Stimulated activated memory B cell treated with anti-CD40 and anti-IgM and Interleukin-4, amounts not matched to agents 10 μg/mL and 1 μg/mL and 100 μg/mL, for 72 hours (primary cell): Measurements from ENCODE around the gene MND1.

Experiments used
- ATAC-seq: fragments of 150-1000 bp; cut with Tn5 transposase; 2 replicates; pipeline ENCODE4 v1.10.0; 2021
- H3K27ac Mint-ChIP-seq: one replicate; pipeline ENCODE4 v1.8.0; 2022; ENCODE audit warnings: mild to moderate bottlenecking, mixed read lengths
- H3K27me3 Mint-ChIP-seq: one replicate; pipeline ENCODE4 v1.8.0; 2022; ENCODE audit warnings: mixed read lengths
- H3K36me3 Mint-ChIP-seq: one replicate; pipeline ENCODE4 v1.8.0; 2022; ENCODE audit warnings: mixed read lengths
- H3K4me1 Mint-ChIP-seq: one replicate; pipeline ENCODE4 v1.8.0; 2022; ENCODE audit warnings: mixed read lengths
- H3K4me3 Mint-ChIP-seq: one replicate; pipeline ENCODE4 v1.8.0; 2022; ENCODE audit warnings: mild to moderate bottlenecking, moderate library complexity, mixed read lengths
- H3K9me3 Mint-ChIP-seq: one replicate; pipeline ENCODE4 v1.8.0; 2022; ENCODE audit warnings: mixed read lengths

Gene MND1

DNA sequence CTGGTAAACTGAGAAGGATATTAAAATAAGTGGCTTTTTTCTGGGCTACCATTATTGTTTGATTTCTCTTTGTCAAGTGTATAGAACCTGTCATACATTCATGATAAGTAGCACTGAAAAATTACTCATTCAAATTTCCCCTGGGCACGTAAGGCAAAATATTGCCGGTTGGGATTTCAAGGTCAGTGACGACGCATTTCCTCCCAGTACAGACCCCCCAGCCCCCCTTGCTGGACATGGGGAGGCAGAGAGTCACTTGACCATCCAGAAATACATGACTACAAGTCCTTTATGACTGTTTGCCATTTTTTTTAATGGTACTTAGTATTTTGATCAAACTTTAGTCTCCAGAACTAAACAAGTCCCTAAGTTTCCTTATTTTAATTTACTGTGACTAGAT is 6.8 kb upstream of the MND1 start:
- no peaks in the 10 kb centered on the region for H3K9me3 Mint-ChIP-seq
- no peaks in the 10 kb centered on the region for H3K27me3 Mint-ChIP-seq
- no peak overlapping the region for H3K27ac Mint-ChIP-seq

DNA sequence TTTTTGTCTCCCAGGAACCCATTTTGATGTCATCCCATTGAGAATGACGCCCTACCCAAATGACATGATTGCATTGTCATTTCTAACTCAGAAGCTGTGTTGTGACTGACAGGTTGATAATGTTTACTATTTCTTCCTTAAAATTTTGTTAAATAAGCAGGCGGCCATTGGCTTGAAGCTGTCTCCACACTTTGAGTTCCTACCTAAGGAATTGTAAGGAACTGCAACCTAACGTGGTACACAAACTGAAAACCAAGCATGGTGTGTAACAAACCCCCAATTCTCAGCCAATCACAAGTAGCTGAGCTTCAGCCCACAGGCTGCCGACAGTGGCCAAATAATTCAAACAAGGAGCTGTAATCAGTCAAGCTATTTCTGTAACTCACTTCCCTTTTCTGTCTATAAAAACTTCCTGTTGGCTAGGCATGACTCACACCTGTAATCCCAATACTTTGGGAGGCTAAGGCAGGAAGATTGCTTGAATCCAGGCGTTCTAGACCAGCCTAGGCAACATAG is 2.9 kb upstream of the MND1 start:
- H3K27ac Mint-ChIP-seq = peak overlapping the region; percentile 35
- peaks cover 31% of the 10 kb centered on the region for H3K4me1 Mint-ChIP-seq
- no peaks in the 10 kb centered on the region for H3K9me3 Mint-ChIP-seq
- H3K27me3 Mint-ChIP-seq = no peaks in the 10 kb centered on the region
- no peaks in the 10 kb centered on the region for H3K36me3 Mint-ChIP-seq
- H3K4me3 Mint-ChIP-seq = no peak overlapping the region
- no peak for ATAC-seq

More for the DNA sequence above, 6.8 kb upstream of the MND1 start:
- Mint-ChIP-seq H3K36me3 (no peaks in the 10 kb centered on the region), H3K4me3 (no peak overlapping the region), H3K4me1 (peaks cover 17% of the 10 kb centered on the region)
- ATAC-seq = no peak

DNA sequence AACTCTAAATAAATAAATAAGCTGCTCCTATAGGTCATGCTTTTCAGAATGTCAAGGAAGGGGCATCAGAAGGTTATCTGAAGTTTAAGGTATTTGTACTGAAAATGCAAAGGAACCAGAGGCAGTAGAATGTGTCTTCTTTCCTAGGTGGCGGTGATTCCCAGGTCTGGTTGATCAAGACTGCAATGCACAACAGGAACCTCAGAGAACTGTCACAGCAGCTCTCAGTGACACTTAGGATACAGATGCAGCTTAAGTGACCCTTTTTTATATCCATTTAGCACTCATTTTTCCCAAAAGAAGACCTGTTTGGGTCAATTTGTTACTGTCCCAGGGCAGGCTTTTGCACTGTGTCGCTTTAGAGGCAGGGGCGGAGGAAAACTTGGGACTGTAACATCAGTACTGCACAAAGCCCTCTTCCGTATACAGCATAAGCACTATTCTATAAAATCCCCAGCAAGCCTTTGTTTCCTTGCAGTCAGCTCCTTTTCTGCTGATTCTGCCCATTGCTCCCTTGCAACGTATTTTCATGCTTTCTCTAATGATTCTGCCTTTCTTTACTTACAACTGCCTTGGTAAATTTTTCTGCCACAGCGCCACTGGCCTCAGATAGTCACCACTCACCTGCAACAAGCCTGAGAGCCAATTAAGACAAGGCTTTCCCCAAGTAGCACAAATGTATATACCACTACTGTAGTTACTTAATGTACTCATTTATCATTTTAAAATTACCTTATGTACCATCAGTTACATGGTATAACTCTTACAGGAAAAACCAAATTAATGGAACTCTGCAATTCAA is 1.5 kb upstream of the MND1 start:
- Mint-ChIP-seq H3K36me3 (no peaks in the 10 kb centered on the region), H3K27me3 (no peaks in the 10 kb centered on the region), H3K4me1 (peaks cover 42% of the 10 kb centered on the region), H3K4me3 (no peak overlapping the region), H3K9me3 (no peaks in the 10 kb centered on the region), H3K27ac (no peak overlapping the region)
- ATAC-seq = no peak

DNA sequence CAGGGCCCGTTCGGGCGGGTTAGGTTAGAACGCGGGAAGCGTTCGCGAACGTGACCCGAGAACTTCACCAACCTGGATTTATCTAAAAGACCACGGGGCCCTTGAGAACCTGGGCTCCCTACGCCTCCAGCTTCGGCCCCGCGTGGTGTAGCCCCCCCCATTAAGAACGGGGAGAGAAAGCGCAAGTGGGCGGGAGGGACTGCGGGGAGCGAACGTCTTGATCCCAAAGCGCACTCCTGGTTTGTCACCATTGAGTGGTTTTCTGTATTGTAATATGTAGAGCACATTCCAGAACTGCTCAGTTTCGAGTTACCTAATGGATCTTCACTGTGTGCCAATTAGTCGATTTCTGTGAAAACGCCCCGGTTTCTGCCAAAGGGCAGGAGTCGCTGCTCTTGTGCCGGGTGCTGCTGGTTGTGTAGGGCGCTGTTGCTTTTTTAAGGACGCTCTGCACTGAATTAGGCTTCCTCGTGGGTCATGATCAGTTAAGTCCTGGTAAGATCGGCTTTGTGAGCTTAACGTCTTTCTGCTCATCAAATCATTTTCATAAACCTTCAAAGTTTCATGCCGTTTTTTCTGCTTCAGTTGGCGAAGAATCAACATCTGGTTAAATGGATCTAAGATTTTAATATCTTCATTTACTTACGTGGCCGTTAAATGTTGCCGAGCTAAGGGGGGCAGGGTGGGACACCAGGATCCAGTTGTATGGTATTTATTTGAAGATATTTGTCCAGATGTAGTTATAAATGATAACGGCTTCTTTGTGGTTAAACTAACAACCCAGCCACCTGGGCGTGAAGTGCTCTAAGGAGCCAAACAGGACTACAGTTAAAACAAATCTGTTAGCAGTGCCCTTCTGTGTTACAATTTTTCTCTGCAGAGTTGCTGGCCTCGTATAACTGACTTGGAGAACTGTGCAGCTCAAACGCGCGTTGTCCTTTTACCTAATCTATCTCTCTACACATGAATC is 809 bp downstream of the MND1 start:
- H3K27ac Mint-ChIP-seq = peak overlapping the region; percentile 53
- no peaks in the 10 kb centered on the region for H3K36me3 Mint-ChIP-seq
- H3K4me3 Mint-ChIP-seq = peak overlapping the region; percentile 93
- ATAC-seq = peak; percentile 65
- no peaks in the 10 kb centered on the region for H3K9me3 Mint-ChIP-seq
- H3K4me1 Mint-ChIP-seq = peaks cover 46% of the 10 kb centered on the region
- H3K27me3 Mint-ChIP-seq = no peaks in the 10 kb centered on the region

DNA sequence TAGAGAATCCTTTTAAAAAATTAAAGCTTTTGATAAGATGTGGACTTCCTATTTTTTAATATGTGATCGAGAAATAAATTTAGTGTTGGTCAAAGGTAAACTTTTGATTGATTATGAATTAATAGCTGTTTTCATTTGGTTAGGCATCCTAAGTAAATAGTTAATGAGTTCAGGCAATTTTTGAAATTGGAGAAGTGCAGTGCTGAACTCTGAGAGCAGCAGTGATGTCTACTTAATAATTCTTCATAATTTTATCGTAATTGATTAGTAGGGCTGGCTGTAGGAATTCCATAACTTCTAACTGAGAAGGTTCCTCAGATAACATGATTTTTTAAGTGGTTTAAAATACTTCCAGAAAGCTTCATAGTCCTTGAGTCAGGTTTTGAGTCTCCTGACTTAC is 1.5 kb downstream of the MND1 start:
- Mint-ChIP-seq H3K27ac (no peak overlapping the region), H3K27me3 (no peaks in the 10 kb centered on the region)
- ATAC-seq = no peak

DNA sequence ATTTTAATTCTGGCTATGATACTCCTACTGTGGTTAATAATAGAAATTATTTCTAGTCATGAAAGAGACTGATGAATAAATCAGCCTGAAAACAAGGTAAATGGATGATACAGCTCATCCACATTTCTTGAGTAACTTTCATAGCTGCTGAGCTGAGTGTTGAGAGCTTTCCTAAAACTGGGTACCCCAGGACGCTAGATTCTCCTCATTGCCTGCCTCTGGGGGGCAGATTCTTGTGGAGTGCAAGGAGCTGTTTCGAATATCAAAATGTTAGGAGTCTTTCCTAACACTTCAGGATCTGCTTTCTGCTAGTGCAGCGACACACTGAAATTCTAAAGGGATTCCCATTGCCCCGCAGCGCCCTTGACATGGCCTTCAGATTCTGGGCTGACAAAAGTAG is 2.1 kb downstream of the MND1 start:
- Mint-ChIP-seq H3K27me3 (no peaks in the 10 kb centered on the region), H3K9me3 (no peaks in the 10 kb centered on the region), H3K4me1 (peaks cover 40% of the 10 kb centered on the region), H3K4me3 (no peak overlapping the region), H3K36me3 (no peaks in the 10 kb centered on the region), H3K27ac (no peak overlapping the region)
- ATAC-seq = no peak

More for the DNA sequence above, 1.5 kb downstream of the MND1 start:
- H3K4me1 Mint-ChIP-seq = peaks cover 45% of the 10 kb centered on the region
- peak overlapping the region; percentile 93 for H3K4me3 Mint-ChIP-seq
- no peaks in the 10 kb centered on the region for H3K9me3 Mint-ChIP-seq
- no peaks in the 10 kb centered on the region for H3K36me3 Mint-ChIP-seq

DNA sequence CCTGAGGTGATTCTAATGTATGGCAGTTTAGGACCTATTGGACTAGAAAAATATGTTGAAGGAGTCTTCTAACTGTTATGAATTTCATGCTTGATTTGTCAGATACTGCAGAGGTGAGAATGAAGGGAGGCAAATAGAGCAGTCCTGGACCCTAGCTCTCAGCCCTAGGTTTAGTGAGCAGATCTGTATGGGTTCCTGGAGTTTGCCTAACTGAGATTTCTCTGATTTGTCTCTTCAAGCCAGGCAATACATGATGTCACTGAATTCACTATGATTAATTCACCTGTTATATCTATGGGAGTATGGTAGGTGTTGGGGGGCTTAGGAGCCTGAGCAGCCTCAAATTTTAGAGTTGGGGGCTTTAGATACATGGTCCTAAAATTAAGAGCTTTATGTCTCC is 2.6 kb downstream of the MND1 start:
- ATAC-seq = no peak

DNA sequence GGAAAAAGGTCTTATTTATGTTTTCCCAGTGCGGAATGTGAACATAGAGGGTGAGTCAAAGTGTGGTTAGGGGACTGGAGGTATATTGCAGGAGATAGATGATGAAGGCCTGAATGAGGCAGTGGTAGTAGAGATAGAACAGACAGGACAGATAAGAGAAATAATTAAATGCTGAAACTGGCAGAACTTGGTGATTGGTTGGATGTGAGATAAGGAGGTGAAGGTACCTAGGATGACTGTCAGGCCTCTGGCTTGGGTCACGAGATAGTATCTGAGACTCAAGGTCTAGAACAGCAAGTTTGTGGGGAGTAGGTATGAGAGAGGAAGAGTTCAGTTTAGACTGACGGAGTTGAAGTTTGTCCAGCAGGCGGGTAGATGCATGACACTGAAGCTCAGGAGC is 3.5 kb downstream of the MND1 start:
- no peaks in the 10 kb centered on the region for H3K36me3 Mint-ChIP-seq
- H3K27ac Mint-ChIP-seq = peak overlapping the region; percentile 0
- ATAC-seq = no peak
- H3K9me3 Mint-ChIP-seq = no peaks in the 10 kb centered on the region
- no peaks in the 10 kb centered on the region for H3K27me3 Mint-ChIP-seq
- H3K4me1 Mint-ChIP-seq = peaks cover 30% of the 10 kb centered on the region
- H3K4me3 Mint-ChIP-seq = no peak overlapping the region

More for the DNA sequence above, 2.6 kb downstream of the MND1 start:
- Mint-ChIP-seq H3K4me3 (no peak overlapping the region), H3K9me3 (no peaks in the 10 kb centered on the region), H3K27me3 (no peaks in the 10 kb centered on the region), H3K4me1 (peaks cover 34% of the 10 kb centered on the region), H3K36me3 (no peaks in the 10 kb centered on the region), H3K27ac (no peak overlapping the region)

DNA sequence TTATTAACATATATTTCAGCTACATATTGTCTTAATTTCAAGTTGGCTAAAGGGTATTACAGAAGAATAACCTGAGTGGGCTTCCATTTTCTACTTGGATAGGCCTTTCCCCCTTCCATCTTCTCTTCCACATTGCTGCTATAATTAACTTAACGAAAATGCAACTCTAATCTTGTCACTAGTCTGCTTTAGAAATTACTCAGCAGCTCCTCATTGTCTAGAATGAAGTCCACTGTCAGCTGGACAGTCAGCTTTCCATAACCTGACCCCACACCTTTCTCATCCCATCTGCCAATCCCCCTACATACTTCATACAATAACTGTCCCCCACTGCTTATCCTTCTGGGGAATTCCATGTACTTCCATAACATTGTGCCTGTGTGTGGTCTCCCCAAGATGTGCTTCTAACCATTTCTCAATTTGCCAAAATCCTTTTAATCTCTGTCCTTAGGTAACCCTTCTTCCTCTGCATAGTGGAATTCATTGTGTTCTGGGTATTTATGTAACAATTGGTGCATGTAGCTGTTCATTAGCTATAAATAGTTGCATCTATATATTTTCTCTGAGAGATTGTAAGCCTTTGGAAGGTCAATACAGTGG is 4.8 kb downstream of the MND1 start:
- H3K27ac Mint-ChIP-seq = no peak overlapping the region
- H3K27me3 Mint-ChIP-seq = no peaks in the 10 kb centered on the region
- H3K4me1 Mint-ChIP-seq = peaks cover 25% of the 10 kb centered on the region
- no peaks in the 10 kb centered on the region for H3K36me3 Mint-ChIP-seq
- no peak overlapping the region for H3K4me3 Mint-ChIP-seq
- no peaks in the 10 kb centered on the region for H3K9me3 Mint-ChIP-seq
- ATAC-seq = no peak

DNA sequence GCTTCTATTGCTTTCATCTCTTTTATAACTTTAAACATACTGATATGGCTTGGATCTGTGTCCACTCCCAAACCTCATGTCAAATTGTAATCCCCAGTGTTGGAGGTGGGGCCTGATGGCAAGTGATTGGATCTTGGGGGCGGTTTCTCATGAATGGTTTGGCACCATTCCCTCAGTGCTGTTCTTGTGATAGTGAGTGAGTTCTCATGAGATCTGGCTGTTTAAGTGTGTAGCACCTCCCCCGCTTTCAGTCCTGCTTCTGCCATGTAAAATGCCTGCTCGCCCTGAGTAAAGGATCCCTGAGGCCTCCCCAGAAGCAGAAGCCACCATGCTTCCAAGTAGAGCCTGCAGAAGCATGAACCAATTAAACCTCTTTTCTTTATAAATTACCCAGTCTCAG is 17.7 kb downstream of the MND1 start:
- Mint-ChIP-seq H3K27ac (no peak overlapping the region), H3K36me3 (peaks cover 2% of the 10 kb centered on the region), H3K4me3 (no peak overlapping the region), H3K27me3 (no peaks in the 10 kb centered on the region), H3K4me1 (peaks cover 4% of the 10 kb centered on the region), H3K9me3 (no peaks in the 10 kb centered on the region)
- no peak for ATAC-seq

DNA sequence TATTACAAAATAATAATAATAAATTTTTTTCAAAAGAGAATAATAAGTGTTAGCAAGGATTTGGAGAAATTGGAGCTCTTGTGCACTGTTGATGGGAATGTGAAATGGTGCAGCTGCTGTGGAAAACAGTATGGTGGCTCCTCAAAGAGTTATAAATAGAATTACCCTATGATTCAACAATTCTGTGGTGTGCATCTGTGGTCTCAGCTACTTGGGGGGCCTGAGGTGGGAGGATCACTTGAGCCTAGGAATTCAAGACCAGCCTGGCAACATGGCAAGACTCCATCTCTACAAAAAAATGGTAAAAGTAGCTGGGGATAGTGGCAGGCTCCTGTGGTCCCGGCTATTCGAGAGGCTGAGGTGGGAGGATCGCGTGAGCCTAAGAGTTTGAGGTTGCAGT is 19.6 kb downstream of the MND1 start:
- Mint-ChIP-seq H3K27ac (no peak overlapping the region), H3K27me3 (no peaks in the 10 kb centered on the region), H3K4me1 (peaks cover 7% of the 10 kb centered on the region), H3K36me3 (peaks cover 5% of the 10 kb centered on the region), H3K4me3 (no peak overlapping the region), H3K9me3 (no peaks in the 10 kb centered on the region)
- ATAC-seq = no peak

DNA sequence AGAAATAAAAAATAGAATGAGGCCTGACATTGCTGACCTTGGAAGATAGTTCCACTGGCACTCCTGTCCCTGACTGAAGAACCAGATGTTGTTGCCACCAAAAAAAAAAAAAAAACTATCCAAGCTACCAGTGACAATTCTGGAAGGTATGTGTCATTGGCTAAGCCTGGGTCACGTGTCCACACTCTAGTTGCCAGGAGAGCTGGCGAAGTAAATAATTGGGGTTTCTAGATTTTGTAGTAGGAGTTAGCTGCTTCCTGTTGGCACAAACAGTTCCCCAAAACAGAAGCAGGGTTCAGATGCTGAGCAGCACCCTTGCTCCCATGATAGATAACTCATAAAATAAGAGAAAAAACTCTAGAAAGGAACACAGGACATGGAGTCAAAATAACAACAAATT is 20.5 kb downstream of the MND1 start:
- Mint-ChIP-seq H3K27ac (no peak overlapping the region), H3K9me3 (no peaks in the 10 kb centered on the region), H3K36me3 (peaks cover 5% of the 10 kb centered on the region), H3K4me1 (peaks cover 7% of the 10 kb centered on the region), H3K27me3 (no peaks in the 10 kb centered on the region), H3K4me3 (no peak overlapping the region)
- peak; percentile 63 for ATAC-seq

DNA sequence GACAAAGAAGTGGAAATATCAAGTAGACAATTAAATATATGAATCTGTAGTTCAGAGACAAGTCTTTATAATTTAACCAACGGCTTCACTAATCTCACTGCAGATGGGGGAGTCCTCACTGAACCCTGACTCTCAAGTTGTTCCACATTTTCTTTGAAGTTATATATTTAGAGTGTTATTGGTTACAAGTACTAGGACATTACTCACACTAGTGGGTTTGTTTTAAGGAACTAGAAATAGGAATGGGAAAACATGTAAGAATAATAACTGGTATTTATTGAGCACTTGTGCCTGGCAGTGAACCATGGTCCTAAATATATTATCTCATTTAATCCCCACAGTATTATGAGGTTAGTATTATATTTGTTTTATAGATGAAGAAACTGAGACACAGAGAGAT is 22.0 kb downstream of the MND1 start:
- ATAC-seq = no peak
- H3K4me1 Mint-ChIP-seq = peaks cover 7% of the 10 kb centered on the region

DNA sequence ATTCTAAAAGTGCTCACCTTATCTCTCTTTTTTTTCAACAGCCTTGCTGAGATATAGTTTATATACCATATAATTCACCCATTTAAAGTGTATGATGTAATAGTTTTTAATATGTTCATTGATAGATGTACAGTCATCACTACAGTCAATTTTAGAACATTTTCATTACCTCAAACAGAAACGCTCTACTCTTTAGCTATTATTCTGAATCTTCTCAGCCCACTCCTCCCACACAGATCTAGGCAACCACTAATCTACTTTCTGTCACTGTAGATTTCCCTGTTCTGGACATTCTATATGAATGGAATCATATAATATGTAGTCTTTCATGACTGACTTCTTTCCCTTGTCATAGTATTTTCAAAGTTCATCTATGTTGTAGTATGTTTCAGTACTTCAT is 22.6 kb downstream of the MND1 start:
- Mint-ChIP-seq H3K27me3 (no peaks in the 10 kb centered on the region), H3K27ac (peak overlapping the region; percentile 29), H3K9me3 (no peaks in the 10 kb centered on the region), H3K36me3 (peaks cover 5% of the 10 kb centered on the region), H3K4me3 (no peak overlapping the region), H3K4me1 (peaks cover 7% of the 10 kb centered on the region)
- no peak for ATAC-seq

More for the DNA sequence above, 22.0 kb downstream of the MND1 start:
- Mint-ChIP-seq H3K27ac (peak overlapping the region; percentile 29), H3K27me3 (no peaks in the 10 kb centered on the region), H3K36me3 (peaks cover 5% of the 10 kb centered on the region), H3K9me3 (no peaks in the 10 kb centered on the region), H3K4me3 (no peak overlapping the region)

DNA sequence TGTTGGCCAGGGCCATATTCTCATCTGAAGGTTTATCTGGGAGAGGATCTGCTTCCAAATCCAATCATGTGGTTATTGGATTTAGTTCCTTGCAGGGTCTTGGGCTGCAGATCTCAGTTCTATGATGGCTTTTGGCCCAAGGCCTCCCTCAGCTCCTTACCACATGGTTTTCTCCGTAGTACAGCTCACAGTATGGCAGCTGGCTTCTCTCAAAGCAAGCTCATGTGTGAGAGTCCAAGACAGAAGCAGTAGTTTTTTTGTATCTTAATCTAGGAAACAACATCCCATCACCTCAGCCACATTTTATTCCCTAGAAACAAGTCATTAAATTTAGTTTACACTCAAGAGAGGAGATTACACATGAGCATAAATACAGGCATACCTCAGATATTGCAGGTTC is 24.5 kb downstream of the MND1 start:
- Mint-ChIP-seq H3K4me3 (no peak overlapping the region), H3K36me3 (peaks cover 10% of the 10 kb centered on the region), H3K9me3 (no peaks in the 10 kb centered on the region), H3K4me1 (peaks cover 7% of the 10 kb centered on the region), H3K27ac (no peak overlapping the region), H3K27me3 (no peaks in the 10 kb centered on the region)
- no peak for ATAC-seq
